Fibroblast of skin of right biceps (primary cell): ENCODE data around the gene ATP10A.
"Not testable (repeated sequence)": the region's sequence is repeated elsewhere in the genome, so short reads cannot be mapped to it uniquely, and the experiment has no call there.

ENCODE experiments used
- DNase-seq: peaks from one replicate; pipeline ENCODE4 v3.0.0-alpha.2; 2013

The ATP10A gene

DNA sequence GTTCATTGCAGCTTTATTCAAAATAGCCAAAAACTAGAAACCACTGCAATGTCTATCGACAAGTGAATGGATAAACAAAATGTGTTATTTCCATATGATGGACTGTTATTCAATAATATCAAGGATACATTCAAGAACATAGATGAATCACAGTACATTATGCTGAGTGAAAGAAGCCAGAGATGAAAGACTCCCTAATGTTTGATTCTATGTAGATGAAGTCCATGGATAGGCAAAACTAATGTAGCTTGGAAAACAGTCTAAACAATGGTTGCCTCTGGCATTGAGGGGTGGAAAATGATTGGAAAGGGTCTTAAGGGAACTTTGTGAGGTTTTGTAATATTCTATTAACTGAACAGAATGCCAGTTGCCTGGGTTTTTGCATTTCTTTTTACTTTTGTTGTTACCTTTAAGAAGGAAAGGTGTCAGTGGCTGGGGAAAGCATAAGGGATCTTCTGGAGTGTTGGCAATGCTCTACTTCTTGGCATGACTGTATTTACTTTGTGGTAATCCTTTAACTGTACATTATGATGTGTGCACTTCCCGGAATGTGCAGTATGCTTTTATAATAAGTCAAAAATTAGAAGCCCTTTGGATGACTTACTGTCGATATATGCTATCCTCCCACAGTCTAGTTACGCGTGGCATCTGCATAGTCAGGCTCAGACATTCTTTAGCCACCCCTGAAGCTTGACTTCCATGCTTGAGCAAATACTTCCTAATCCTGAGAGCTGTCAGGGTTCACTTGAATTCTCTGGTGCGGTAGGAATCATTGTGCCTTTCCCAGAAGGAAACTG lies 20.5 kb upstream of the ATP10A start:
- peak; percentile 98 for DNase-seq

DNA sequence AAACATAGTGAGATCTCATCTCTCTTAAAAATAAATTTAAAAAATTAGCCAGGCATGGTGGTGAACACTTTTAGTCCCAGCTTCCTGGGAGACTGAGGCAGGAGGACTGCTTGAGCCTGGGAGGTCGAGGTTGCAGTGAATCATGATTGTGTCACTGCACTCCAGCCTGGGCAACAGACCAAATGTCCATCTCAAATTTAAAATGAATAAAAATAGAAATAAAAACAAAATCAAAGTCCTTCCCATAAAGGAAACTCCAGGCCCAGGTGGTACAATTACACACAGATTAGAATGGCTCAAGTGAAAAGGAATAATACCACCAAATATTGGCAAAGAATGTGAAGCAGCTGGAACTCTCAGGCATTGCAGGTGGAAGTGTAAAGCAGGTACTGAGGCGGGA lies 19.3 kb upstream of the ATP10A start:
- peak; percentile 38 for DNase-seq

DNA sequence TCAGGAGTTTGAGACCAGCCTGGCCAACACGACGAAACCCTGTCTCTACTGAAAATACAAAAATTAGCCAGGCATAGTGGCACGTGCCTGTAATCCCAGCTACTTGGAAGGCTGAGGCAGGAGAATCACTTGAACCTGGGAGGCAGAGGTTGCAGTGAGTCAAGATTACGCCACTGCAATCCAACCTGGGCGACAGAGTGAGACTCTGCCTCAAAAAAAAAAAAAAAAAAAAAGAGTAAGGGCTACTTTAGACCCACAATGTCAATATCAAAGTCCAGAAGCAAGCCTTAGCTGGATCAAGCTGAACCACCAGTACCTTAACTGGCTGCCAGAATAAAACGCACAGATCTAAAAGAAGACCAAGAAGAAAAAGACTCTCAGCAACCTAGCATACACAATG lies 17.8 kb upstream of the ATP10A start:
- not testable (repeated sequence) for DNase-seq

DNA sequence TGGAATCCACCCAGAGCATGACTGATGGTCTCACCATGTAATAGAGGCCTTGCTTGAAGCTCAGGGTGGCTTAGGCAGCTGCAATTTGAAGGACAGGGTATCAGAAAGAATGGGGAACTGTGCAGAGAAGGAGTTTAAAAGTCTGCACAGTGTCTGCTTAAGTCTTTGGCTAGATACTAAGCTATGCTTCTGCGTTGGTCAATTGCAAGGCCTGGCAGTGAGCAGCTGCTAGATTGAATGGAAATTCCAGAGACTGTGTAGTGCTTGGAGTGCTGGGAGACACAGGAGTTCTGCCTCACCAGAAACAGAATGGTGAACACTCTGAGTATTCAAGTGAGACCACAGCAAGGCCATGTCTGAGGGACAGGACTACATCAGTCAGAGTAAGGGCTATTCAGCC lies 17.3 kb upstream of the ATP10A start:
- no peak for DNase-seq

DNA sequence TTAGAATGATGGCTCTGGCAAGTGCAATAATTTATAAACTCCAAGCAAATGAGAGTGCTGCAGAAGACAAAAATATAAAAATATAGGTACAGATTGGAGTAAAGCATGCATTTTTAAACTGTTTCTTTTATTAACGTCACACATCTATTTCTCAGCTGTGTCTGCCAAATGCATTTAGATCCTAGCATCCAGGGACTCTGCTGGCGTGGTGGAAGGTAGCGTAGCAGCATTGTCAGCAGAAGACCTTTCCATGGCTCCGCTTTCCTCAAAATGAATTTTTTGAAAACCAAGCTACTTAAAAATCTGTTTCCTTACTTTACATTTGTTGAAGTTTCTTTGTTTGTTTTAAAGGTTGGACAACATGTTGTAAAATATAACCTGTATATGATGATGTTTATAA lies 16.3 kb upstream of the ATP10A start:
- no peak for DNase-seq

DNA sequence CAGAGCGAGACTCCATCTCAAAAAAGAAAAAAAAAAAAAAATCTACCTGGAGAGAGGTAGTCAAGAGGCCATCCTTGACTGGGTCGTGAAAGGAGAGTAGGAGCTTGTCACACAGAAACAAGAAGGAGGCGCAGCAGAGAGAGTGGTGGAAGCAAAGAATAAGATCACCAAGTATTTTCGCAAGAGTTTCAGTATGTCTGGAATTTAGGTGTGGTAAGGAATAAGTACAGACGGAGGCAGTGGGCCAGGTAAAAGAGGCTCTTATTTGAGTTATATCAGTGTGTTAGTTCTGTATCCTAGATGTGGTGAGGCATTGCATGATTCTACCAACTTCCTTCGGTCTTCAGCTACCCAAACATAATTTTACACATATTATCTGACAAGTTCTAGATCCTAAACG lies 14.6 kb upstream of the ATP10A start:
- DNase-seq = no peak

DNA sequence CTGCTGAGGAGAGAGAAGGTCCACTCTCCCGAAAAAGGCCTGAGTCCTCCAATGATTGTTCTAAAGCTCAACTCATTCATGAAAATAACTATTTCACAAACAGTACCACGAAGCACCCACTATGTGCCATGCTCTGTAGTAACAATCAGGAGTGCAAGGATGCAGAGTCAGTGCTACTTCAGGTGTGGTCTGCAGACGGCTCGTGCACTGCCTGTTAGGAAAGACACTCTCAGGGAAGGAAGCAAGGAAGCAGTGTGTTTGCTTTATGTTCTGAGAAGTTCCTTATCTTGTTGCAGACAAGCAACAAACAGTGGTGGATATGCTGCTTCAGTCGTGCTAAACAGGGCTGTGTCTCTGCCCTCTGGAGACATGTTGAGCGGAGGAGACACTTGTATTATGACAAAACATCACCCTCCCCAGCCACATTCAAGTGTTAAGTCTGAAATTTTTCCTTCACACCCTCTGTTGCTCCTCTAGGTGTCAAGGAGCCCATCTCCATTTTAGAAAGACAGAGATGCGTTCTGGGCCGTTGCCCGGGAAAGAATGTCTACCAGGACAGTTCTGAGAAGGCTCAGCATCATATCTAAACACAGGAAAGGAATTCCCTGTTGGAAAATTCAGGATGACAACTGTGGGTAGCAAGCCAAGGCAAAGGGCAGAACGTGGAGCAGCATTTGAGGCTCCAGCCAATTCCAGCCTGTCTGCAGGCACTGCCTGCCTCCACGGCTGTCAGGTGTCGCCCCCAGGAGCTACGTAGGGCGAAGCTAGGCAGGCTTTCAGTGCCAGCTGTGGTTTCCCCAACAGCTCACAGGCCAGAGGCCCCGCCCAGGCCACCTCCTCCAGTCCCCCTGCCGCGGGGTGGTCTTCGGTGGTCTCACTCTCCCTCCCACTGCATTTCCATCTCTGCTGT lies 13.4 kb upstream of the ATP10A start:
- no peak for DNase-seq

DNA sequence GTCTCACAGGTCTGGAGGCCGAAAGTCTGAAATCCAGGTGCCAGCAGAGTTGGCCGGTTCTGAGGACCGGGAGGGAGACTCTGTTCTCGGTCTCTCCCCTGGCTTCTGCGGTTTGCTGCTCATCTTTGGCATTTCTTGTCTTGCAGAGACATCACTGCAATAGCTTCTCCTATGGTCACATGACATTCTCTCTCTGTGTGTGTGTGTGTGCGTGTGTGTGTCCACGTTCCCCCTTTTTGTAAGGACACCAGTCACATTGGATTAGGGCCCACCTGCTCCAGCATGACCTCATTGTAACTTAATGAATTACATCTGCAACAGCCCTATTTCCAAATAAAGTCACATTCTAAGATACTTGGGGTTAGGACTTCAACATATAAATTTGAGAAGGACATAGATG lies 12.4 kb upstream of the ATP10A start:
- peak; percentile 53 for DNase-seq

GRCh38 chr15:25874379-25874778 lies 11.3 kb upstream of the ATP10A start:
- DNase-seq = no peak

GRCh38 chr15:25871403-25871802 lies 8.3 kb upstream of the ATP10A start:
- no peak for DNase-seq

DNA sequence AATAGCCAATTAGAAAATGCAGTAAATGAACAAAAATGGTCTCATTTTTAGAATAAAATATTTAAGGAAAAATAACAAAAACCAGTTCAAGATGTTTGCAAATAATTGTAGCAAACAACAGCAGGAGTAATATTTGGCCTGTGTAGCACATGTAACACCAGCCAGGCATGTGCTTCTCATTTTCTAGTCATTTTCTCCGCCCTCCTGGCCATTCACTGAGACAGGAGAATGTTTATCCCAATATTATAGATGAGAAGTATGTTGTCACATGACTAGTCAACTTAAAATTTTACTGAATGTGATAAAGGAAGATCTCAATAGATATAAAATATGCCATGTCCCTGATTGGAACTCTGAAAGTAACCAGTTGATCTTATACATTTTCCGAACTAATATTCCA lies 7.8 kb upstream of the ATP10A start:
- DNase-seq = no peak

GRCh38 chr15:25869701-25870100 lies 6.6 kb upstream of the ATP10A start:
- DNase-seq = no peak

GRCh38 chr15:25866874-25867273 lies 3.7 kb upstream of the ATP10A start:
- no peak for DNase-seq

- DNase-seq = no peak
These were observed 3.1 kb upstream of the ATP10A start for GRCh38 chr15:25866251-25866650.

- DNase-seq = peak; percentile 74
These were observed 1.8 kb upstream of the ATP10A start for GRCh38 chr15:25864966-25865365.

- DNase-seq = no peak
These were observed 947 bp upstream of the ATP10A start for GRCh38 chr15:25863968-25864580.

DNA sequence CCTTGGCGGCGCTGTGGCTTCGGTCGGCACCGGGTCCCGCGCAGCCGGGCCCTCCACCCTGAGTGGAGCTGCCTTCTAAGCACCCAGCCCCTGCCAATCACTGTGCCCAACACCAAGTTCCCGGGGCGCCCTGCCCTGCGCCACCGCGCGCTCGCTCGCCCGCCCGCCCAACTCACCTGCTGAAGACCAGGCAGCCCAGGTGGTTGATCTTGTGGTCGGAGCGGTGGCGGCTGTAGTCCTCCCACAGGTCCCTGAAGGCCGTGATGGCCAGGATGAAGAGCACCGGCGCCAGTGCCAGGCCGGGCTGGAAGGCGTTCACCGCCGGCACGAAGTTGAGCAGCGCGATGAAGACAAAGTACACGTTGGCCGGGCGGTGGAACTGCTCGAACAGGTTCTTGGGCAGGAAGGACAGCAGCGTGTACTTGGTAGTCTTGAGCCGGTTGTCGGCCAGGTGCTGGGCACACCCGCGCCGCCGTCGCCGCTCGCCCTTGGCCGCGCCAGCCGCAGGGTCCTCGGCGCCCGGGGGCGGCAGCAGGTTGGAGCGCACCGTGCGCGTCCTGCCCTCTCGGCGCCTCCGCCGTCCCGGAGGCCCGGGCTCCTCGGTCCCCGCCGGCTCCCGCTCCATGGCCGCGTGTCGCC lies 536 bp downstream of the ATP10A start:
- peak; percentile 39 for DNase-seq

GRCh38 chr15:25862071-25862471 lies 1.1 kb downstream of the ATP10A start:
- DNase-seq = peak; percentile 34

GRCh38 chr15:25860885-25861866 lies 2.0 kb downstream of the ATP10A start:
- peak; percentile 39 for DNase-seq

GRCh38 chr15:25859838-25860645 lies 3.1 kb downstream of the ATP10A start:
- no peak for DNase-seq
